HuH-7 (cell line): Measurements from ENCODE around the gene PMM1.

ENCODE experiments used
- DNase-seq: peaks from one replicate; pipeline ENCODE4 v3.0.0; 2011; ENCODE audit warnings: low spot score

Gene PMM1

GRCh38 chr22:41537203-41537602 is 52.4 kb downstream of the PMM1 start:
- no peak for DNase-seq

DNA sequence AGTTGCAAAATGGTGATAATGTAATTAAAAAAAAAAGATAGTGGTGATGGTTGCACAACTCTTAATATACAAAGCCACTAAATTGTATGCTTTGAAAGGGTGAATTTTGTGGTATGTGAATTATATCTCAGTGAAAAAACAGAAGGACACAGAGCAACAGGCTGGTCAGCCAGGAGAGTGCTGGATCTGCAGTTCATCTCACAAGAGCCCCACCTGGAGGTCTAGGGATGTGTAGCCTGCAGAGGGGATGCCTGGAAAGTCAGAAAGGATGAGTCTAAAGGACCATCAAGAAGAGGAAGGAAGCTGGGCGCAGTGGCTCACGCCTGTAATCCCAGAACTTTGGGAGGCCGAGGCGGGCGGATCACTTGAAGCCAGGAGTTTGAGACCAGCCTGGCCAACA is 54.4 kb downstream of the PMM1 start:
- DNase-seq = peak; percentile 72

DNA sequence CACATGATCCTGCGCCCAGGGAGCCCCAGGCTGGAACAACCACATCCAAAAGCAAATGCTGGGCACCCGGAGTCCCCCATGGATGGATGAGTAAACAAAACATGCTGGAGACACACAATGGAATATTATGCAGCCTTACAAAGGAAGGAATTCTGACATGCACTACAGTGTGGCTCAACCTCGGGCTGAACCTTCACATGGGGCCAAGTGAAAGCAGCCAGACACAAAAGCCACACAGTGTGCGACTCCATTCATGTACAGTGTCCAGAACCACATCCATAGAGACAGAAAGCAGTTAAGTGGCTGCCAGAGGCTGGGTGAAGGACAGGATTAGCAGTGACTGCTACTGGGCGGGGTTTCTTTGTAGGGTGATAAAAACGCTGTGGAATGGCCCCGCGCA is 55.4 kb downstream of the PMM1 start:
- no peak for DNase-seq

DNA sequence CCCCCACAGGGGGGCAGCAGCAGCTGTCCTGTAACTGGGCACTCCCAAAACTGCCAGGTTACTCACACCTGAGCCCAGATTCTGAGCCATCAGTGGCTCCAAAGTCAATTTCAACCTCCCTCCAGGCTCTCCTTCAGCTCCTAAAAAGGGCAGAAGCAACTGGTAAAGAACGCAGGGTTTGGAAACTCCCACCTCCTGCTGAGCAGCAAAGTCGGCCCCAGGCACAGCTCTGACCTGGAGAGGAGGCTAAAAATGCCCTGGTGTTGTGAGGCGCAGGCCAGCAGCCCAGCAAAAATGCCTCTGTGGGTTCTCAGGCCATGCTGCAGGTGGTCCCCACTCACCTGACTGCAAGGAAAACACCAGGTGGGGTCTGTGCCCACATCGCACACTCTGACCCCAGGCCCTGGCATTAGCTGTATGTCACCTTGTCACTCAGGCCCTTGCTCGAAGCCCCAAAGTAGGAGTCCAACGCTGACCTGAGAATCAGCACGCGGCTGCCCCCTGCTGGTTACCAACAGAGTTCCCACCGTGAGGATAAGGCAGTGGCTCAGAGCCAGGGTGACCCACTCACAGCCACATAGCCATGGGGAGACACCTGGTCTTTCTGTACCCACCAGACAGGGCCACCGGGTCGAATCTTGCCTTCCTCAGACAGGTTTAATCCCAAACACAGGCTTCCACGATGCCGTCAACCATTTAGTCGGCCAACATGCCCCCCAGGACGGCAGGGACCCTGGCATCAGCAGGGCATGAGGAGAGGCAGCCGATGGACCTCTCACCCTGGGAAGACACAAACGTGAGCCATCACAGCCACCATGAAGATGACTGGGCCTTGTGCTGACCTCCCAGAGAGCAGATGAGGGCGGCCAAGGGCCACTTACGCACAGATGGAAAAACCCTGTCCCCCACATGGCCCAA is 56.5 kb downstream of the PMM1 start:
- peak; percentile 84 for DNase-seq

DNA sequence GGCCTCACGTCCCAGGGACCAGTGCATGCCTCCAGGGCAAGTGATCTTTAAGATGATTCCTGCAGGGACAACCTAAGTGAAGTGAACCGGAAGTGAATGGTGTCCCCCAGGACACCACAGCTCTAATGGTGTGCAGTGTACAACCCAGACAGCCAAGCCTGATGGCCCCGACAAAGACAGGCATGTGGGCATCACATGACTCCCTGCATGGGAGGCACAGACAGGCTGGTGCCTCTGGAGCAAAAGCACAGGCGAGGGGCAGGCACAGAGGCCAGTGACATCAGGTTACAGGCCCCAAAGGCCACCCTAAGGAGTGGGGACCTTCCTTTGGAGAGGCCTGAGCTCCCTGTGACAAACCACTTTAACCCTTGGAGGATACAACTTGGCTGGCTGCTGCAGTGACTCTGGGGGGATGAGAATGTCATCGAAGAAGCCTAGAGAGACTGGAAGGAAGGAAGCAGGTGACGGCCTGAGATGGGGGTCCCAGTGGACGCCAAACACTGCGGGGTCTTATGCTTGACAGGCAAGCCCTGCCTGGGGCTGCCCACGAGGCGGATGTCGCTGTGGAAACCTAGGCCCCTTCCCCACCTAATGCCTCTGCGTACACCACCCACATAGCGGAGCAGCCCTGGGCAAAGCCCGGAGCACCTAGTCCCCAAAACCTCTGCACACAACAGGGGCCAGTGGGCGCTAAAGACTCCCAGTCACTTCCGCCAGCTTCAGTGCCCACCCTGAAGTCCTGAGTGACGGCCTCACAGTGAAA is 57.7 kb downstream of the PMM1 start:
- DNase-seq = no peak

DNA sequence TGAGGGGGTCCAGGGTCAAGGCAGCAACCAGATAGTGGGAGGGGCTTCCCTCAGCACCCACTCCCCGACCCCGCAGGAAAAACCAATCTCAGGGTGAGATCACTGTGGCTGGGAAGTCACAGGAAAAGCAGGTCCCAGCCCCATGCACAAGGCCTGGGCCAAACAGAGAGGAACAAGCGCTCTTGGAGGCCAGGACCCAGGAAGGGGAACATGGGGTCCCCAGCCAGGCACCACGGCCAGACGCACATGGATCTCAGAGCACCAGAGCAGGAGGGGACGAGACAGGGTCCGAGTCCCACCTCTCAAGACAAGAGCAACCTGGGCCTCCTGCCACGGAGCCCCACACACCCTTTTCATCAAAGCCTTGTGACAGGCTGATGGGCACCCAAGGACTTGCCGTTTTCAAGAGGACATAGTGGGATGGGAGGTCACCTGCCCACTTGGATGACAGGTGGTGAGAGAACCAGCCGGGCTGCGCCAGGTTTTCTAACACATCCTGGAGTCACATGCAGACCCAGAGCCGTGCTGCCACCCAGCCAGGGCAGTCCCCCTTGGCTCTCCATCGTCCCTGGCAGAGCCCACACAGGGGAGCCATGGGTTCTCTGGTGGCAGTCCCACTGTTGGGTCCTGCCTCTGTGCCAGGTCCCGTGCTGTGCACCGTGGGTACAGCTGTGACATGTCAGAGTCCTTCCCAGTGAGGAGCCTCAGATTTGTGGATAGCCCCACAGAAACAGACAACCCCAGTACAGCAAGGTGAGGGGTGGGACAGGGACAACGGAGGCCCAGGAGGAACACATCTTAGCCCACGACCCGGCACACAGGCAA is 58.5 kb downstream of the PMM1 start:
- DNase-seq = no peak

- DNase-seq = no peak
Observed at GRCh38 chr22:41528938-41529561, 60.6 kb downstream of the PMM1 start.

GRCh38 chr22:41528132-41528766 is 61.4 kb downstream of the PMM1 start:
- no peak for DNase-seq
